Activated B cell treated with CpG ODN at 0.5 μM for 24 hours (primary cell): ENCODE measurements around the gene AMN. TPM values are rescaled to one million over a fixed set of nuclear protein-coding genes. Genes with fewer than 3 reads are reported as not detected.

Experiments
- ATAC-seq: fragments of 200-7000 bp; cut with Tn5 transposase; one replicate; pipeline ENCODE4 v1.10.0; 2021; ENCODE audit warnings: low read depth, mild to moderate bottlenecking, moderate library complexity
- CTCF ChIA-PET: fragments of 350-600 bp; sonication (Branson Sonifier 250); formaldehyde crosslinking; loops from one replicate; lab custom pipeline; 2021; ENCODE audit warnings: antibody characterized with exemption; lab: Charles Lee
- POLR2A ChIA-PET: fragments of 350-600 bp; sonication (Branson Sonifier 250); formaldehyde crosslinking; loops from one replicate; lab custom pipeline; 2021; ENCODE audit warnings: antibody characterized with exemption; lab: Charles Lee
- DNase-seq: peaks from one replicate; pipeline ENCODE4 v3.0.0; 2022
- H3K27ac Mint-ChIP-seq: one replicate; pipeline ENCODE4 v1.8.0; 2020; ENCODE audit warnings: mixed read lengths
- H3K27me3 Mint-ChIP-seq: one replicate; pipeline ENCODE4 v1.8.0; 2021; ENCODE audit warnings: mixed read lengths
- H3K36me3 Mint-ChIP-seq: one replicate; pipeline ENCODE4 v1.8.0; 2021; ENCODE audit warnings: low read depth, mixed read lengths
- H3K4me1 Mint-ChIP-seq: one replicate; pipeline ENCODE4 v1.8.0; 2021; ENCODE audit warnings: mixed read lengths
- H3K4me3 Mint-ChIP-seq: one replicate; pipeline ENCODE4 v1.8.0; 2020; ENCODE audit warnings: mild to moderate bottlenecking, mixed read lengths
- H3K9me3 Mint-ChIP-seq: one replicate; pipeline ENCODE4 v1.8.0; 2020; ENCODE audit warnings: mixed read lengths
- CTCF ChIP-seq: fragments of 200-600 bp; IDR thresholded peaks from one replicate; pipeline ENCODE4 v1.8.0; 2022; ENCODE audit warnings: antibody characterized with exemption, mild to moderate bottlenecking
- intact Hi-C: fragments of 100-400 bp; cut with micrococcal nuclease; formaldehyde crosslinking; loops from one replicate; pipeline ENCODE4 v1.15.1; 2024
- total RNA-seq: library from RNA; stranded (reverse); gene quantifications from 2 replicates; pipeline ENCODE4 v1.2.3, GENCODE V29; 2022

Gene AMN
- total RNA-seq, 1 donor from 2014 or later: 4.4 TPM

- ChIA-PET POLR2A (interaction anchor here (0.9 to 2.3 kb wide), 10 partner anchors 11 to 205 kb away, joined by 3 to 14 read pairs (median 4); no protein-coding TSS in a partner anchor), CTCF (interaction anchor here (2.5 to 2.6 kb wide), 2 partner anchors 15 to 208 kb away, joined by 6 to 13 read pairs; no protein-coding TSS in a partner anchor)
- Mint-ChIP-seq H3K4me1 (peaks cover 69% of the 10 kb centered on the region), H3K4me3 (peak overlapping the region; percentile 75), H3K9me3 (no peaks in the 10 kb centered on the region), H3K36me3 (peaks cover 73% of the 10 kb centered on the region), H3K27ac (peak overlapping the region; percentile 94), H3K27me3 (no peaks in the 10 kb centered on the region)
- ATAC-seq (peak; percentile 5), DNase-seq (no peak)
- no peak for TF ChIP-seq CTCF
- intact Hi-C loops: loop anchor here (5.0 kb wide), 3 partner anchors 95 to 140 kb away; partner anchors contain the start of gene TRAF3
Measured at GRCh38 chr14:102902086-102902485, 20.4 kb upstream of the AMN start.

GRCh38 chr14:102902523-102903247, 19.8 kb upstream of the AMN start:
- DNase-seq (no peak), ATAC-seq (no peak)
- Mint-ChIP-seq H3K27me3 (no peaks in the 10 kb centered on the region), H3K36me3 (peaks cover 71% of the 10 kb centered on the region), H3K27ac (peak overlapping the region; percentile 94), H3K4me3 (peak overlapping the region; percentile 29), H3K4me1 (peaks cover 68% of the 10 kb centered on the region), H3K9me3 (no peaks in the 10 kb centered on the region)
- ChIA-PET POLR2A (interaction anchor here (1.4 to 2.3 kb wide), 2 partner anchors 10 to 124 kb away, joined by 3 to 6 read pairs; no protein-coding TSS in a partner anchor), CTCF (interaction anchor here (2.5 to 2.6 kb wide), 2 partner anchors 15 to 208 kb away, joined by 6 to 13 read pairs; no protein-coding TSS in a partner anchor)
- intact Hi-C loops: loop anchor here (5.0 kb wide), 3 partner anchors 95 to 140 kb away; partner anchors contain the start of gene TRAF3
- TF ChIP-seq CTCF: no peak

- ATAC-seq (no peak), DNase-seq (no peak)
- Mint-ChIP-seq H3K4me3 (peak overlapping the region; percentile 16), H3K27ac (peak overlapping the region; percentile 94), H3K27me3 (no peaks in the 10 kb centered on the region), H3K9me3 (no peaks in the 10 kb centered on the region), H3K36me3 (peaks cover 71% of the 10 kb centered on the region), H3K4me1 (peaks cover 68% of the 10 kb centered on the region)
- intact Hi-C loops: loop anchor here (5.0 kb wide), 3 partner anchors 96 to 141 kb away; partner anchors contain the start of gene TRAF3
- CTCF ChIA-PET: interaction anchor here (2.5 to 2.6 kb wide), 2 partner anchors 14 to 209 kb away, joined by 6 to 13 read pairs; no protein-coding TSS in a partner anchor
- POLR2A ChIA-PET: no interaction called here
- TF ChIP-seq CTCF: no peak
Measured at GRCh38 chr14:102903248-102903888, 19.1 kb upstream of the AMN start.

- Mint-ChIP-seq H3K9me3 (no peaks in the 10 kb centered on the region), H3K27me3 (no peaks in the 10 kb centered on the region), H3K27ac (peak overlapping the region; percentile 70), H3K36me3 (peaks cover 68% of the 10 kb centered on the region), H3K4me1 (peaks cover 62% of the 10 kb centered on the region), H3K4me3 (no peak overlapping the region)
- no peak for TF ChIP-seq CTCF
- POLR2A ChIA-PET: no interaction called here
- intact Hi-C loops: loop anchor here (5.0 kb wide), 3 partner anchors 97 to 142 kb away; partner anchors contain the start of gene TRAF3
- no peak for DNase-seq
- CTCF ChIA-PET: no interaction called here
- no peak for ATAC-seq
Measured at GRCh38 chr14:102903889-102904512, 18.5 kb upstream of the AMN start.
